Chondrocyte (in vitro differentiated cells): ENCODE measurements around the gene DGKI. TPM values are rescaled to one million over a fixed set of nuclear protein-coding genes. Genes with fewer than 3 reads are reported as not detected.

Source experiments
- DNase-seq: peaks from one replicate; pipeline ENCODE4 v3.0.0; 2021; ENCODE audit warnings: mixed read lengths, low spot score
- H3K27ac Mint-ChIP-seq: one replicate; pipeline ENCODE4 v1.8.0; 2021; ENCODE audit warnings: mild to moderate bottlenecking, moderate library complexity, mixed read lengths; ENCODE audit not compliant: unreplicated experiment
- H3K27me3 Mint-ChIP-seq: 2 replicates; pipeline ENCODE4 v1.8.0; 2021; ENCODE audit warnings: low read depth, mixed read lengths
- H3K36me3 Mint-ChIP-seq: 2 replicates; pipeline ENCODE4 v1.8.0; 2021; ENCODE audit warnings: low read depth, mixed read lengths
- H3K4me1 Mint-ChIP-seq: 2 replicates; pipeline ENCODE4 v1.8.0; 2021; ENCODE audit warnings: low read depth, mild to moderate bottlenecking, mixed read lengths
- H3K4me3 Mint-ChIP-seq: one replicate; pipeline ENCODE4 v1.8.0; 2021; ENCODE audit warnings: mild to moderate bottlenecking, moderate library complexity, mixed read lengths; ENCODE audit not compliant: unreplicated experiment
- H3K9me3 Mint-ChIP-seq: 2 replicates; pipeline ENCODE4 v1.8.0; 2021; ENCODE audit warnings: low read depth, mixed read lengths
- CTCF ChIP-seq: fragments of 200-600 bp; sonication (generic); IDR thresholded peaks from 2 replicates; pipeline ENCODE4 v1.5.0; 2021; ENCODE audit warnings: antibody characterized with exemption, mild to moderate bottlenecking, moderate library complexity
- long read RNA-seq: library from polyadenylated mRNA; stranded (forward); transcript quantifications from one replicate; pipeline ENCODE4 v2.0.0, GENCODE V29; 2021
- total RNA-seq: library from RNA; stranded (reverse); gene quantifications from 3 replicates; pipeline ENCODE4 v1.2.1, GENCODE V29; 2021

The DGKI gene
- 15.3 to 52.4 TPM (median 17.0 TPM) in 3 replicates for total RNA-seq
- long read RNA-seq, partial matches to known transcripts, result 0 of 3 reads
- long read RNA-seq, other reads (novel, unspliced or antisense), result 2 of 3 reads

DNA sequence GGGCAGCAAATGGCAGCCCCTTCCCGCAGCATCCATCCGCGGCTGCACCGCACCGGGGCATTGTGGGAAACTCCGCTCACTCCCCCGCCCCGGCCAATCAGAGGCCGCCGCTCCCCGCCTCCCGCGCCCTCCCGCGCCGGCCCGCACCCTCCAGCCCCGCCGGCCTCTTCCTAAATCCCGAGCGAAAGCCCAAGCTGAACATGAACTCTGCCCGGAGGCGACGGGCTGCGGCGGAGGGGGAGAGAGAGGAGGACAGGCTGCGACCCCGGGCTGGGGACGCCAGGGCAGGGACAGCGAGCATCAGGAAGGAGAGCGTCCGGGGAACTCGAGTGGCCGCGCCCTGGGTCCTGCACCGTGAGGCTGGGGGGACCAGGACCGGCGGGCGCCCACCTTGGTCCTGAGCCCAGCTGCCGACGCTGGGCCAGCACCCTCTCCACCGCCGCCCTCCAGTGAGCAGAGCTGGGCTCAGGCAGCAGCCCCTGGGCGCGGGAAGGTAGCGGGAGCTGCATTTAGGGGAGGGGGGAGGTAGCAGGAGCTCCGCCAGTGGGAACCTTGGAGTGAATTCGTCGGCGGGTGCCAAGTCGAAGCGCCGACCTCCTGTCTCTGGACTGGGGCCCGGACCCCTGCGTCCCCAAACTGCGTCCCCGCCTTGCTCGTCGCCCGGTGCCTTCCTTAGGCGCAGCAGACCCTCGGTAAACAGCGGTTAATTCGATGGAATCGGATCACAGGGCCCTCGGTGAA, at the start of gene DGKI:
Gene DGKI, minus strand, starts transcription at position 148 of the 741 bp plus-strand sequence.
- H3K4me3 Mint-ChIP-seq, result peak within 1 kb of the TSS; percentile 63
- DNase-seq, result no peak
- H3K27ac Mint-ChIP-seq, result peak within 1 kb of the TSS; percentile 41
- H3K4me1 Mint-ChIP-seq, result peaks cover 65% of the 10 kb centered on the region
- no peaks in the 10 kb centered on the region for H3K9me3 Mint-ChIP-seq
- no peaks in the 10 kb centered on the region for H3K27me3 Mint-ChIP-seq
- H3K36me3 Mint-ChIP-seq, result peaks cover 13% of the 10 kb centered on the region
- no peak for TF ChIP-seq CTCF

DNA sequence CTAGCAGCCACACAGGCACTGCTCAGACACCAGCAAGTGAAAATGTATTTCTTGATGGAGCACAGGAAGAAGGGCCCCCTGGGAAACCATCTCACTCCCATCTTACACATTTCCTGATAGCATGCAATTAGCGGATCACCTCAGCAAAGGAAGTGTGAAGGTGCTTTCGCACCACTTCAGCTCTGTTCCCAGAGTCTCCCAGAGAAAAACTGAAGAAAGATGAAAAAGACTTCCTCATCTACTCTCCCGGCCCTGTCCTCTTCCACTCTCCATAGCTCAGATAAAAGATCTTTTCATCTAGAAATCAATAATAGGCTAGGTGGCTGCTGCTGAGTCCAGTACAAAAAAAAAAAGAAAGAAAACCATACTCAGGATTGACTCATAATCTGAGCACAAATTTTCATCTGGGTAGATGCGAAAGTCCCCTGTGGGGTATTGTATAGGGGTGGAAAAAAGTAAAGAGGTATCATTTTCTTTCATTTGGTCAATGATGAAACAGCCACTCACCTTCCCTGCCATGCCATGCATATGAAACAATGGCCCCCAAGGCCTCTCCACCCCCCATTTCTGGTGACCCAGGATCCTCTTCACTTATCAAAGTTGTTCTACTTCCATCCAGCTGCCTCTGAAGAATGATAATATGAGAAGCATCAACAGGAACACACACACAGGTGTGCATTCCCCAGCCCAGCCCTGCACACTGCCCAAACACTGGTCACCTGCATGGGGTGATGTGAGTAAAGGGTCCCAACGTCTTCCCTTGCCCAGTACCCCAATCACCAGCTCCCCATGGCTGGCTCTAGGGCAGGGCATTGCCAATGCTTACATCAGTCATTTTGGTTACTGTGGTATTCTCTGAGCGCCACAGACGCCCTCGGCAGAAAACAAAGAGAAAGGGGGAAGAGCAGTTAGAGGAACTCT, 48.8 kb upstream of the DGKI start:
- Mint-ChIP-seq H3K27ac (peak overlapping the region; percentile 59), H3K4me1 (peaks cover 52% of the 10 kb centered on the region), H3K9me3 (no peaks in the 10 kb centered on the region), H3K4me3 (peak overlapping the region; percentile 19), H3K36me3 (peaks cover 61% of the 10 kb centered on the region), H3K27me3 (no peaks in the 10 kb centered on the region)
- no peak for TF ChIP-seq CTCF
- DNase-seq, result no peak

DNA sequence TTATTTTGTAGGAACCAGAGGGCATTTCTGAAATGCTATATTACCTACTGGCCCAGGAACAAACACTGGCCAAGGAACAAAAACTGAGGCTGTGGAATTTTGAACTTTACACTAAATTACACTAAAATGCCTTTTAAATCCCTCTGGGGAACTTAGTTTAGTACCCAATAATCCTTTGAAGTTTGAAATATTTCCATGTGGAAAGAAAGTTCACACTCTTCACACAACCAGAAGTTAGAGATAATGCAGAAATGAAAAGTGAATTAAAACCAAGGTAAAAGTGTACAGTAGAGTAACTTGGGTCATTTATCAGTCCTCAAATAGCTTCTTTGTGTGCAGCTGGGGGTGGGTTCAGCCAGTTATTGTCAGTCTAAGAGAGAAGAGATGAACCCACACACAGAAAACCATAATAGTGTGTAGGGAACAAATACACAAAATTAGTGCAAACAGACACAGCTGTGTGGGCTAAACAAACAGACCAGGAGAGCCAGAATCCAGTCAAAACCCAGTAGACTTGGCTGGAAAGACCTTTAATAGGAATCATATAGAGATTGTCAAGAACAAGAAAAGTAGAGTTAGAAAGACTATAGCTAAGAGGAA, 46.5 kb upstream of the DGKI start:
- Mint-ChIP-seq H3K36me3 (peaks cover 55% of the 10 kb centered on the region), H3K9me3 (no peaks in the 10 kb centered on the region), H3K4me1 (peaks cover 52% of the 10 kb centered on the region), H3K4me3 (no peak overlapping the region), H3K27ac (peak overlapping the region; percentile 70), H3K27me3 (no peaks in the 10 kb centered on the region)
- DNase-seq, result no peak
- TF ChIP-seq CTCF, result no peak

- H3K27me3 Mint-ChIP-seq, result no peaks in the 10 kb centered on the region
- peak overlapping the region; percentile 82 for H3K27ac Mint-ChIP-seq
- no peak for TF ChIP-seq CTCF
- H3K9me3 Mint-ChIP-seq, result no peaks in the 10 kb centered on the region
- peaks cover 47% of the 10 kb centered on the region for H3K36me3 Mint-ChIP-seq
- H3K4me1 Mint-ChIP-seq, result peaks cover 64% of the 10 kb centered on the region
- no peak overlapping the region for H3K4me3 Mint-ChIP-seq
- DNase-seq, result no peak
These were observed 44.4 kb upstream of the DGKI start for GRCh38 chr7:137891016-137891655.
